Calu3 (cell line): ENCODE measurements around the gene AGBL5. TPM values are rescaled to one million over a fixed set of nuclear protein-coding genes. Genes with fewer than 3 reads are reported as not detected.

ENCODE experiments used
- BruUV-seq: library from RNA; stranded (reverse); fragments of 400-500 nt; replicated peaks from 2 replicates; lab custom pipeline; 2021; lab: Mats Ljungman, UMichigan
- CTCF ChIA-PET: fragments of 300-600 bp; sonication (Branson Sonifier 250); formaldehyde crosslinking; loops from one replicate; lab custom pipeline; 2022; ENCODE audit warnings: antibody characterized with exemption; lab: Charles Lee
- DNase-seq: peaks from one replicate; pipeline ENCODE4 v3.0.0; 2022
- H3K27ac Mint-ChIP-seq: one replicate; pipeline ENCODE4 v1.8.0; 2022; ENCODE audit warnings: mixed read lengths; ENCODE audit not compliant: unreplicated experiment
- H3K27me3 Mint-ChIP-seq: one replicate; pipeline ENCODE4 v1.8.0; 2022; ENCODE audit warnings: mixed read lengths; ENCODE audit not compliant: unreplicated experiment
- H3K36me3 Mint-ChIP-seq: one replicate; pipeline ENCODE4 v1.8.0; 2022; ENCODE audit warnings: mild to moderate bottlenecking, moderate library complexity, mixed read lengths; ENCODE audit not compliant: insufficient read depth, unreplicated experiment
- H3K4me1 Mint-ChIP-seq: one replicate; pipeline ENCODE4 v1.8.0; 2022; ENCODE audit warnings: mild to moderate bottlenecking, low read depth, mixed read lengths; ENCODE audit not compliant: unreplicated experiment
- H3K4me3 Mint-ChIP-seq: one replicate; pipeline ENCODE4 v1.8.0; 2022; ENCODE audit warnings: mild to moderate bottlenecking, low read depth, moderate library complexity, mixed read lengths; ENCODE audit not compliant: unreplicated experiment
- H3K9me3 Mint-ChIP-seq: one replicate; pipeline ENCODE4 v1.8.0; 2022; ENCODE audit warnings: low read depth, mixed read lengths; ENCODE audit not compliant: unreplicated experiment
- CTCF ChIP-seq: fragments of 200-600 bp; IDR thresholded peaks from one replicate; pipeline ENCODE4 v1.8.0; 2022; ENCODE audit warnings: antibody characterized with exemption; ENCODE audit not compliant: unreplicated experiment
- intact Hi-C: fragments of 100-400 bp; cut with micrococcal nuclease; formaldehyde crosslinking; loops from one replicate; pipeline ENCODE4 v1.10.0; 2022; ENCODE audit not compliant: unreplicated experiment
- total RNA-seq: library from RNA; stranded (reverse); gene quantifications from 2 replicates; pipeline ENCODE4 v1.2.3, GENCODE V29; 2022

AGBL5 gene
- total RNA-seq, 1 experiment from 2014 or later = 25.2 TPM

- no TSS peak for BruUV-seq
- no peak for DNase-seq
- Mint-ChIP-seq H3K36me3 (peaks cover 24% of the 10 kb centered on the region), H3K9me3 (no peaks in the 10 kb centered on the region), H3K27me3 (peaks cover 20% of the 10 kb centered on the region), H3K4me3 (no peak overlapping the region), H3K27ac (no peak overlapping the region), H3K4me1 (peaks cover 17% of the 10 kb centered on the region)
- CTCF ChIA-PET = interaction anchor here (0.6 to 1.4 kb wide), 3 partner anchors 11 to 82 kb away, joined by 3 to 8 read pairs (median 4); partner anchors contain the start of genes AGBL5 and OST4
- intact Hi-C loops = no loop called here
- no peak for TF ChIP-seq CTCF
Observed at GRCh38 chr2:27081984-27082772, 30.7 kb downstream of the AGBL5 start.

DNA sequence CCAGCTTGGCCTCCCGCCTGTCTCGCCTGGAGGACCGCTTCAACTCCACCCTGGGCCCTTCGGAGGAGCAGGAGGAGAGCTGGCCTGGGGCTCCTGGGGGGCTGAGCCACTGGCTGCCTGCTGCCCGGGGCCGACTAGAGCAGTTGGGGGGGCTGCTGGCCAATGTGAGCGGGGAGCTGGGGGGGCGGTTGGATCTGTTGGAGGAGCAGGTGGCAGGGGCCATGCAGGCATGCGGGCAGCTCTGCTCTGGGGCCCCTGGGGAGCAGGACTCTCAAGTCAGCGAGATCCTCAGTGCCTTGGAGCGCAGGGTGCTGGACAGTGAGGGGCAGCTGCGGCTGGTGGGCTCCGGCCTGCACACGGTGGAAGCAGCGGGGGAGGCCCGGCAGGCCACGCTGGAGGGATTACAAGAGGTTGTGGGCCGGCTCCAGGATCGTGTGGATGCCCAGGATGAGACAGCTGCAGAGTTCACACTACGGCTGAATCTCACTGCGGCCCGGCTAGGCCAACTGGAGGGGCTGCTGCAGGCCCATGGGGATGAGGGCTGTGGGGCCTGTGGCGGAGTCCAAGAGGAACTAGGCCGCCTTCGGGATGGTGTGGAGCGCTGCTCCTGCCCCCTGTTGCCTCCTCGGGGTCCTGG, 31.4 kb downstream of the AGBL5 start:
- H3K27me3 Mint-ChIP-seq = peaks cover 13% of the 10 kb centered on the region
- no TSS peak for BruUV-seq
- H3K36me3 Mint-ChIP-seq = peaks cover 25% of the 10 kb centered on the region
- DNase-seq = no peak
- CTCF ChIA-PET = interaction anchor here (0.6 to 1.4 kb wide), 2 partner anchors 15 to 81 kb away, joined by 3 to 4 read pairs; no protein-coding TSS in a partner anchor
- no peak for TF ChIP-seq CTCF
- peaks cover 20% of the 10 kb centered on the region for H3K4me1 Mint-ChIP-seq
- intact Hi-C loops = no loop called here
- H3K9me3 Mint-ChIP-seq = no peaks in the 10 kb centered on the region
- H3K4me3 Mint-ChIP-seq = no peak overlapping the region
- no peak overlapping the region for H3K27ac Mint-ChIP-seq

GRCh38 chr2:27083410-27084296, 32.2 kb downstream of the AGBL5 start:
- CTCF ChIA-PET = interaction anchor here (0.6 to 1.4 kb wide), 2 partner anchors 14 to 210 kb away, joined by 4 read pairs; no protein-coding TSS in a partner anchor
- no peak for TF ChIP-seq CTCF
- BruUV-seq = no TSS peak
- Mint-ChIP-seq H3K27me3 (peaks cover 5% of the 10 kb centered on the region), H3K36me3 (peaks cover 25% of the 10 kb centered on the region), H3K4me1 (peaks cover 20% of the 10 kb centered on the region), H3K9me3 (no peaks in the 10 kb centered on the region), H3K27ac (no peak overlapping the region), H3K4me3 (no peak overlapping the region)
- intact Hi-C loops = no loop called here
- DNase-seq = no peak
